ENCODE measurements around the gene ADAMTS15.

DNA sequence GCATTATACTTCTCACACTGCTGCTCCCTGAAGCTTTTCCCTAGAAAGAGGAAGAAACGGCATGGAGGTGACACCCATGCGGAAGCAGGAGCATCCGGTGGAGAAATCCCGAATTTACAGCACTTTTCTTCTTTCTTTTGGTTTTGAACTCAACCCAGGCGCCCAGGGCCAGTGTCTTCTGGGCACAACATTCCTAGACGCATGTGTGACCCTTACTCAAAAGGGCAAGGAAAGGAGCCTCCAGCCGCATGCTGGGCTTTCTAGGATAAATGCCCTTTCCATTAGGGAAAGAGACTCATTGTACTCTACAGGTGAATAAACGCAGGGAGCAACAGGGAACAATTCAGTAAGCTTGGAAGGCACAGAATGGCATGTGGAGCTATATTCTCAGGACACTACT, 39.5 kb upstream of the ADAMTS15 start:
- no peak for TF ChIP-seq EP300 (IDR thresholded peaks at IDR 0.05)
- TF ChIP-seq, protein P1, sequence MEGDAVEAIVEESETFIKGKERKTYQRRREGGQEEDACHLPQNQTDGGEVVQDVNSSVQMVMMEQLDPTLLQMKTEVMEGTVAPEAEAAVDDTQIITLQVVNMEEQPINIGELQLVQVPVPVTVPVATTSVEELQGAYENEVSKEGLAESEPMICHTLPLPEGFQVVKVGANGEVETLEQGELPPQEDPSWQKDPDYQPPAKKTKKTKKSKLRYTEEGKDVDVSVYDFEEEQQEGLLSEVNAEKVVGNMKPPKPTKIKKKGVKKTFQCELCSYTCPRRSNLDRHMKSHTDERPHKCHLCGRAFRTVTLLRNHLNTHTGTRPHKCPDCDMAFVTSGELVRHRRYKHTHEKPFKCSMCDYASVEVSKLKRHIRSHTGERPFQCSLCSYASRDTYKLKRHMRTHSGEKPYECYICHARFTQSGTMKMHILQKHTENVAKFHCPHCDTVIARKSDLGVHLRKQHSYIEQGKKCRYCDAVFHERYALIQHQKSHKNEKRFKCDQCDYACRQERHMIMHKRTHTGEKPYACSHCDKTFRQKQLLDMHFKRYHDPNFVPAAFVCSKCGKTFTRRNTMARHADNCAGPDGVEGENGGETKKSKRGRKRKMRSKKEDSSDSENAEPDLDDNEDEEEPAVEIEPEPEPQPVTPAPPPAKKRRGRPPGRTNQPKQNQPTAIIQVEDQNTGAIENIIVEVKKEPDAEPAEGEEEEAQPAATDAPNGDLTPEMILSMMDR (IDR thresholded peaks at IDR 0.05) = no peak
- TF ChIP-seq POLR2A (IDR thresholded peaks at IDR 0.05) = no peak
